GM12891 (cell line): Measurements from ENCODE around the gene GRIK2.

Experiments used
- PAX5 ChIP-seq: IDR thresholded peaks from 2 replicates; pipeline ENCODE4 v1.6.1; 2011; ENCODE audit warnings: low read length, moderate library complexity, mild to moderate bottlenecking; ENCODE audit not compliant: insufficient read depth, severe bottlenecking
- POLR2A ChIP-seq: IDR thresholded peaks from 2 replicates; pipeline ENCODE4 v1.6.1; 2011; ENCODE audit warnings: low read depth, low read length, control low read depth
- POLR2AphosphoS5 ChIP-seq: IDR thresholded peaks from 2 replicates; pipeline ENCODE4 v1.6.1; 2011; ENCODE audit warnings: low read depth, low read length, control low read depth
- POU2F2 ChIP-seq: IDR thresholded peaks from 2 replicates; pipeline ENCODE4 v1.6.1; 2011; ENCODE audit warnings: low read depth, mild to moderate bottlenecking, control low read depth, low read length, moderate library complexity
- SPI1 ChIP-seq: IDR thresholded peaks from 2 replicates; pipeline ENCODE4 v1.6.1; 2011; ENCODE audit warnings: low read depth, low read length, control low read depth
- TAF1 ChIP-seq: IDR thresholded peaks from 2 replicates; pipeline ENCODE4 v1.6.1; 2011; ENCODE audit warnings: low read depth, low read length, control low read depth

- no peak for TF ChIP-seq TAF1
- TF ChIP-seq POLR2A: no peak
- TF ChIP-seq POLR2AphosphoS5: no peak
- no peak for TF ChIP-seq POU2F2
- no peak for TF ChIP-seq PAX5
- no peak for TF ChIP-seq SPI1
Observed at GRCh38 chr6:101937108-101937507, 543.6 kb downstream of the GRIK2 start.
